Ectodermal cell (in vitro differentiated cells): ENCODE results near the gene STX8. TPM values are rescaled to one million over a fixed set of nuclear protein-coding genes. Genes with fewer than 3 reads are reported as not detected.
"Not testable (repeated sequence)": the region's sequence is repeated elsewhere in the genome, so short reads cannot be mapped to it uniquely, and the experiment has no call there.

Experiments used
- H3K27ac ChIP-seq: 2 replicates; pipeline ENCODE4 v1.7.0; 2013; ENCODE audit warnings: mild to moderate bottlenecking, low read depth, low read length; ENCODE audit not compliant: insufficient read depth, poor library complexity, severe bottlenecking
- H3K27me3 ChIP-seq: 2 replicates; pipeline ENCODE4 v1.7.0; 2013; ENCODE audit warnings: mild to moderate bottlenecking, low read length; ENCODE audit not compliant: insufficient read depth, control insufficient read depth, poor library complexity, severe bottlenecking
- H3K36me3 ChIP-seq: one replicate; pipeline ENCODE4 v1.7.0; 2013; ENCODE audit warnings: low read length; ENCODE audit not compliant: control insufficient read depth, insufficient read depth
- H3K4me1 ChIP-seq: one replicate; pipeline ENCODE4 v1.7.0; 2013; ENCODE audit warnings: low read length; ENCODE audit not compliant: control insufficient read depth, insufficient read depth
- H3K4me3 ChIP-seq: 2 replicates; pipeline ENCODE4 v1.7.0; 2013; ENCODE audit warnings: low read depth, low read length, control low read depth; ENCODE audit not compliant: insufficient read depth
- H3K9me3 ChIP-seq: 2 replicates; pipeline ENCODE4 v1.7.0; 2013; ENCODE audit warnings: mild to moderate bottlenecking, low read length, moderate library complexity; ENCODE audit not compliant: control insufficient read depth
- WGBS, 2 experiments: methylation state at CpG; one replicate each; pipeline ENCODE4 v1.1.7; 2013; ENCODE audit warnings: missing lambda C conversion rate in 2 of 2; 5-methylcytosine and 5-hydroxymethylcytosine counted together
- polyA plus RNA-seq, 4 experiments: library from polyadenylated mRNA; stranded (reverse); fragments of 50-300 nt; gene quantifications; one replicate each; pipeline ENCODE4 v1.2.3, GENCODE V29; 2013

STX8 gene, protein sequence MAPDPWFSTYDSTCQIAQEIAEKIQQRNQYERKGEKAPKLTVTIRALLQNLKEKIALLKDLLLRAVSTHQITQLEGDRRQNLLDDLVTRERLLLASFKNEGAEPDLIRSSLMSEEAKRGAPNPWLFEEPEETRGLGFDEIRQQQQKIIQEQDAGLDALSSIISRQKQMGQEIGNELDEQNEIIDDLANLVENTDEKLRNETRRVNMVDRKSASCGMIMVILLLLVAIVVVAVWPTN
- 50.4 TPM for polyA plus RNA-seq (2013, experiment 1 of 4)
- polyA plus RNA-seq (2013, experiment 2 of 4), result 50.1 TPM
- polyA plus RNA-seq (2013, experiment 3 of 4), result 52.7 TPM
- polyA plus RNA-seq (2013, experiment 4 of 4), result 51.0 TPM

DNA sequence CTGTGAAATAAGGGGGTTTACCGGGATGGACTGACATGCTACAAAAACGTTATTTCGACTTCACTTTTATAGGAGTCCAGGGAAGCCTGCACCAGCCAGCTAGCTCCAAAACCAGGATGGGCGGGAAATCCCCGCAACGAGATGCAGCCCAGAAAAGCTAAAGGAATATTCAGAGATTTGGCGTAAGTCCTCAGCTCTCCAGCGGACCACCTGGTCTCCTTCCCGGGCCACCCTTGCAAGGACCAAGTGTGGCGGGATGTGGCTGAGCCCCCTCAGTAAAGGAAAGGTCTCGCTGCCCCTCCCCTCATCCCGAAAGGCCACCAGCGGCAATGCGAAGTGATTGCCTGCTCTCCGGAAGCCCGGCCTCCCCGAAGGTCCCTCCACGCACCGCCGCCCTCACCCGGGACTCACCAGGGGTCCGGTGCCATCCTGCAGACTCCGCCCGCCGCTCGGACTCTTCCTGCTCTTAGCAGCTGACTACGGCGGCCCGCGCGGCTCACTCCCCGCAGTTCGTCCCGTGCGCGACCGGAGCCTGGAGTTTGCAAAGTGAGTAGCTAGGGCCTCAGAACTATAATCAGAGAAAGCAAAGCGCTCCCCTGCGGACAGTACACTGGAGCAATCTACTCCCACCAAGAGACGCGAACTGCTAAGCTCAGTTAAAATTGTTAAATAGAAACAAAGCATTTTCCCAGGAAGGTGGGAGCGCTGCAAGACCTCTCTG lies at the start of gene STX8:
Gene STX8 (minus strand): TSS at position 440 of the 721 bp plus-strand sequence. CDS start 12 bp downstream, at position 428.
- Histone ChIP-seq H3K27ac (no peak within 1 kb of the TSS), H3K4me1 (no peaks in the 10 kb centered on the region), H3K27me3 (no peaks in the 10 kb centered on the region), H3K36me3 (no peaks in the 10 kb centered on the region), H3K4me3 (peak within 1 kb of the TSS; percentile 94), H3K9me3 (no peaks in the 10 kb centered on the region)
- WGBS, 2 experiments, result 1% methylated on average over 42 of the region's 42 CpGs

DNA sequence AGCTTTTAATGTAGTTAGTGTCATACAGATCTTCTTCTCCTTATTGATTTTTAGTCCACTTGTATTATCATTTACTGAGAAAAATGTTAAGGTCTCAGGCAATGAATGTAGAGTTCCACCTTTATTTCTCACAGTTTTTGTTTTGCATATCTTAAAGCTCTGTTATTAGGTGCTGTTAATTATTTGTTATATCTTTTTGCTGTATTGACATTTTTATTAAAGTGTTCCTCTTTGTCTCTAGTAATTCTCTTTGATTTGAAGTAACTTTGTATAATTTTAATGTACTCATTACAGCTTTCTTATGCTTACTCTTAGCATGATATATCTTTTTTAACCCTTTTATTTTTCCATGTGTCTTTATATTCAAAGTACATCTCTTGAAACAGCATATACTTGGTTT lies 47.3 kb upstream of the STX8 start:
- Histone ChIP-seq H3K4me3 (no peak overlapping the region), H3K9me3 (no peaks in the 10 kb centered on the region), H3K27ac (no peak overlapping the region), H3K27me3 (no peaks in the 10 kb centered on the region), H3K36me3 (no peaks in the 10 kb centered on the region), H3K4me1 (no peaks in the 10 kb centered on the region)

DNA sequence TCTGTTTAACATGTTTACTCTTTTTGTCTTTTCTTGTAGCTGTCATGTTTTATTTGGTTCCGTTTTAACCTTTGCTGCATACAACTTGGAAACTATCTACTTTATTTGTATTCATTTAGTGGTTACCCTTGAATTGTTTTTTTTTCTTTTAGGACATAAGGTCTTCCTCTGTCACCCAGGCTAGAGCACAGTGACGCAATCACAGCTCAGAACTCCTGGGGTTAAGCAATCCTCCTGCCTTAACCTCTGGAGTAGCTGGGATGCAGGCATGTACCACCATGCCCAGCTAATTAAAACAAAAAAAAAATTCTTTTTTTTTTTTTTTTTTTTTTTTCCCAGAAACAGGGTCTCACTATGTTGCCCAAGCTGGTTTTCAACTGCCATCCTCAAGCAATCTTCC lies 39.9 kb upstream of the STX8 start:
- Histone ChIP-seq H3K27ac (no peak overlapping the region), H3K4me3 (no peak overlapping the region), H3K9me3 (peaks cover 2% of the 10 kb centered on the region), H3K4me1 (no peaks in the 10 kb centered on the region), H3K27me3 (no peaks in the 10 kb centered on the region), H3K36me3 (no peaks in the 10 kb centered on the region)
- 94% methylated on average over 1 of the region's 2 CpGs for WGBS, 2 experiments

DNA sequence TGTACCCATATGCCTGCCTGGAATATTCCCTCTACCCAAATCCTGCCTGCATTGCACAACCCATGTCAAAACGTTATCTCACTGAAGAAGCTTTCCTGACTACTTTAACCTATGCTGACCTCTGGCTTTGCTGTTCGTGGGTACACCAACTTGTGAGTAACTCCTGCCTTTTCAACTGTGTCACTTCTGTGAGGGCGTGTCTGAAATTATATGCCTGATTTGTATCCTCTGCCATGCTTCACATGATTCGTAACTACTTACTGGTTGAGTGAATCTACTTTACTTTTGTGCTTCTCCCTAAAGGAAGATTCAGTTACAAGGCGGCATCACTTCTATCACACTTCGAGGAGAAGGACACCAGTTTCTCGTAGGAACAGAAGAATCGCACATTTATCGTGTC lies 36.4 kb upstream of the STX8 start:
- no peaks in the 10 kb centered on the region for H3K27me3 ChIP-seq
- H3K27ac ChIP-seq, result no peak overlapping the region
- H3K36me3 ChIP-seq, result no peaks in the 10 kb centered on the region
- H3K4me1 ChIP-seq, result no peaks in the 10 kb centered on the region
- 91 to 93% methylated on average over 9 of the region's 9 CpGs for WGBS, 2 experiments
- H3K4me3 ChIP-seq, result no peak overlapping the region
- peaks cover 2% of the 10 kb centered on the region for H3K9me3 ChIP-seq

DNA sequence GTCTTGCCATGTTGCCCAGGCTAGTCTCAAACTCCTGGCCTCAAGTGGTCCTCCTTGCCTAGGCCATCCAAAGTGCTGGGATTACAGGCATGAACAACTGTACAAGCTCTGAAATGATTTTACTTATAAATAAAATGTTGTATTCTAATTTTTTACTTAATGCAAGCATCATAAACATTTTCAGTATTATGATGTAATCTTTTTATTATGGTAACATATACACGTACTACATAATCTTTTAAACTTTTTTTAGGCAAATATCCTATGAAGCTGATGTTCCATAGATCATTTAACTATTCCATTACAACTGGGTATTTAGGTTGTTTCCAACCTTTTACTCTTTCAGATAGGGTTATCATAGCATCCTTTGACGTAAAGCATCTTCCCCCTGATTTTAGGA lies 35.9 kb upstream of the STX8 start:
- Histone ChIP-seq H3K27me3 (no peaks in the 10 kb centered on the region), H3K36me3 (no peaks in the 10 kb centered on the region), H3K4me1 (no peaks in the 10 kb centered on the region), H3K27ac (no peak overlapping the region), H3K9me3 (peaks cover 2% of the 10 kb centered on the region), H3K4me3 (no peak overlapping the region)
- 100% methylated on average over 1 of the region's 2 CpGs; no CpG with 5 or more reads in 1 of the 2 experiments for WGBS, 2 experiments

DNA sequence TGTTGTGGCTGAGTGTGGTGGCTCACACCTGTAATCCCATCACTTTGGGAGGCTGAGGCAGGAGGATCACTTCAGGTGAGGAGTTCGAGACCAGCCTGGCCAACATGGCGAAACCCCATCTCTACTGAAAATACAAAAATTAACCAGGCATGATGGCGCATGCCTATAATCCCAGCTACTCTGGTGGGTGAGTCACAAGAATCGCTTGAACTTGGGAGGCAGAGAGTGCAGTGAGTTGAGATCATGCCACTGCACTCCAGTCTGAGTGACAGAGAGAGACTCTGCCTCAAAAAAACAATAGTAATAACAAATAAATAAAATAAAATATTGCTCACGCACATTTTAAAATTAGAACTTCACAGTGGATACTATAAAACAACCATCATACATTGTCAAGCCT lies 31.4 kb upstream of the STX8 start:
- H3K4me3 ChIP-seq, H3K27me3 ChIP-seq, H3K4me1 ChIP-seq, H3K36me3 ChIP-seq, H3K27ac ChIP-seq, H3K9me3 ChIP-seq: not testable (repeated sequence)
- WGBS, 2 experiments, result 80 to 83% methylated on average over 5 of the region's 5 CpGs

DNA sequence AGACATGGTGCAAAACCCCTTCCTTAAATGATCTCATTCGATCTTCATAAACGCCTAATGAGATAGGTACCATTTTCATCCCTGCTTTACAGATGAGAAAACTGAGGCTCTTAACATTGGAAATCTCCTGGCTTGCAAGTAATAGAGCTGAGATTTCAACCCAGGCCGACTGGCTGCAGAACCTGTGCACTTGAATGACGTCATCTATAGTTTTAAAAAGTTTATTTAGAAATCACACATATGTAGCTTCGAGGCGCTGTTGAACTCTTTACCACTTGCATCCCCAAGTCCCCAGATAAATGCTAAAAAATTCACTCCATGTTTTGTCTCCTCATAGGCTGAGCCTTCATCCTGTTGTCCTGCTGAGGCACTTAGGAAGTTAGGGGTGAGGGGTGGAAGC lies 30.8 kb upstream of the STX8 start:
- no peaks in the 10 kb centered on the region for H3K9me3 ChIP-seq
- H3K4me3 ChIP-seq, result no peak overlapping the region
- H3K4me1 ChIP-seq, result no peaks in the 10 kb centered on the region
- 95 to 96% methylated on average over 6 of the region's 6 CpGs for WGBS, 2 experiments
- no peaks in the 10 kb centered on the region for H3K36me3 ChIP-seq
- H3K27me3 ChIP-seq, result no peaks in the 10 kb centered on the region
- H3K27ac ChIP-seq, result no peak overlapping the region

DNA sequence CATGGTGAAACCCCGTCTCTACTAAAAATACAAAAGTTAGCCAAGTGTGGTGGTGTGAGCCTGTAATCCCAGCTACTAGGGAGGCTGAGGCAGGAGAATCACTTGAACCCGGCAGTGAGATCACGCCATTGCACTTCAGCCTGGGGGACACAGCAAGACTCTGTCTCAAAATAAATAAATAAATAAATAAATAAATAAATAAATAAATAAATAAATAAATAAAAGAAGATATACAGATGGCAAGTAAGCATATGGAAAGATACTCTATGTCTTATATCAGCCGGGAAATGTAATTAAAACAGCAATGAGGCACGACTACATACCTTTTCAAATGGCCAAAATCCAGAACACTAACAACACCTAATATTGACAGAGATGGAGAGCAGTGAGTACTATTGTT lies 29.0 kb upstream of the STX8 start:
- 92 to 93% methylated on average over 3 to 4 of the region's 5 CpGs for WGBS, 2 experiments
- not testable (repeated sequence) for H3K4me3 ChIP-seq, H3K27me3 ChIP-seq, H3K4me1 ChIP-seq, H3K9me3 ChIP-seq, H3K27ac ChIP-seq, H3K36me3 ChIP-seq

DNA sequence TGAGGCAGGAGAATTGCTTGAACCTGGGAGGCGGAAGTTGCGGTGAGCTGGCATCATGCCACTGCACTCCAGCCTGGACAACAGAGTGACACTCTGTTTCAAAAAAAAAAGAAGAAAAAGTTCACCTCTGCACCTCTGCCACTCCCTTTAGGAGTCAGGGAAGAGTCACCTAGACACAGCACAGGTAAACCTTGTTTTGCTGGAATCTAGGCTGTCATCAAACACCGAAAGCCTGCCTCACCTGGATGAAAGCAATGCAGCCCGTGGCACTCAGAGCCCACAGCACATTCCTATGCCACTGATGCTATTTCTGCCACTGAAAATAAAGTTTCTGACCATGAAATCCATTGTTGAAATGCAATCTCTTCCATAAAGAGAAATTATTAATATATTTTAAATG lies 23.0 kb upstream of the STX8 start:
- Histone ChIP-seq H3K4me1 (no peaks in the 10 kb centered on the region), H3K36me3 (no peaks in the 10 kb centered on the region), H3K27ac (no peak overlapping the region), H3K27me3 (no peaks in the 10 kb centered on the region), H3K4me3 (no peak overlapping the region), H3K9me3 (no peaks in the 10 kb centered on the region)
- 85 to 96% methylated on average over 4 of the region's 4 CpGs for WGBS, 2 experiments

DNA sequence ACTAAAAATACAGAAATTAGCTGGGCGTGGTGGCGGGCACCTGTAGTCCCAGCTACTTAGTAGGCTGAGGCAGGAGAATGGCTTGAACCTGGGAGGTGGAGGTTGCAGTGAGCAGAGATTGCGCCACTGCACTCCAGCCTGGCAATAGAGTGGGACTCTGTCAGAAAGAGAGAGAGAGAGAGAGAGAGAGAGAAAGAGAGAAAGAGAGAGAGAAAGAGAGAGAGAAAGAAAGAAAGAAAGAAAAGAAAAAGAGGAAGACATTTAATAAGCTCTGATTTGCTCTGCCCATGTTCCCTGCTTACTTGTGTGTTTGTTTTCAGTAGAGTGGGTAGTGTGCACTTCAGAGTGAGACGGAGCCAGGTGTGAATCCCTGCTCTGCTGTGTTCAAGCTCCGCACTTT lies 22.0 kb upstream of the STX8 start:
- not testable (repeated sequence) for H3K36me3 ChIP-seq, H3K4me1 ChIP-seq, H3K27me3 ChIP-seq, H3K4me3 ChIP-seq, H3K9me3 ChIP-seq, H3K27ac ChIP-seq
- WGBS, 2 experiments, result 91 to 96% methylated on average over 5 of the region's 5 CpGs
